ENCODE measurements around the gene TSEN15.
"Not testable (repeated sequence)": the region's sequence is repeated elsewhere in the genome, so short reads cannot be mapped to it uniquely, and the experiment has no call there.

Gene TSEN15

GRCh38 chr1:184093071-184093470 is 41.5 kb downstream of the TSEN15 start:
- no peak overlapping the region for H3K4me3 ChIP-seq (ENCODE audit: low read length)
- TF ChIP-seq CTCF (conservative IDR thresholded peaks at IDR 0.05; ENCODE audit: low read length): no peak
- DNase-seq (ENCODE audit: low read depth): no peak

GRCh38 chr1:184096005-184096404 is 44.5 kb downstream of the TSEN15 start:
- no peak for TF ChIP-seq CTCF (conservative IDR thresholded peaks at IDR 0.05; ENCODE audit: low read length)
- H3K4me3 ChIP-seq (ENCODE audit: low read length): no peak overlapping the region
- no peak for DNase-seq (ENCODE audit: low read depth)

- not testable (repeated sequence) for H3K4me3 ChIP-seq (ENCODE audit: low read length); DNase-seq (ENCODE audit: low read depth)
These were observed 45.0 kb downstream of the TSEN15 start for GRCh38 chr1:184096580-184096979.

GRCh38 chr1:184101141-184101540 is 49.6 kb downstream of the TSEN15 start:
- H3K4me3 ChIP-seq (ENCODE audit: low read length): no peak overlapping the region
- DNase-seq (ENCODE audit: low read depth): peak; percentile 27
- no peak for TF ChIP-seq CTCF (conservative IDR thresholded peaks at IDR 0.05; ENCODE audit: low read length)

GRCh38 chr1:184101571-184101970 is 50.0 kb downstream of the TSEN15 start:
- no peak overlapping the region for H3K4me3 ChIP-seq (ENCODE audit: low read length)
- DNase-seq (ENCODE audit: low read depth): no peak
- TF ChIP-seq CTCF (conservative IDR thresholded peaks at IDR 0.05; ENCODE audit: low read length): no peak

- TF ChIP-seq CTCF (conservative IDR thresholded peaks at IDR 0.05; ENCODE audit: low read length): no peak
- H3K4me3 ChIP-seq (ENCODE audit: low read length): no peak overlapping the region
- no peak for DNase-seq (ENCODE audit: low read depth)
These were observed 59.0 kb downstream of the TSEN15 start for GRCh38 chr1:184110272-184111204.

- no peak for TF ChIP-seq CTCF (conservative IDR thresholded peaks at IDR 0.05; ENCODE audit: low read length)
- DNase-seq (ENCODE audit: low read depth): no peak
- no peak overlapping the region for H3K4me3 ChIP-seq (ENCODE audit: low read length)
These were observed 60.8 kb downstream of the TSEN15 start for GRCh38 chr1:184112176-184112948.
